AG10803 (cell line): ENCODE data around the gene RNPEPL1.

Experiments used
- DNase-seq: peaks from one replicate; pipeline ENCODE4 v3.0.0; 2010; ENCODE audit warnings: low read depth
- H3K4me3 ChIP-seq: 2 replicates; pipeline ENCODE4 v1.5.1; 2011; ENCODE audit warnings: mild to moderate bottlenecking, low read length, control low read depth
- CTCF ChIP-seq: conservative IDR thresholded peaks from 2 replicates; pipeline ENCODE4 v1.5.1; 2011; ENCODE audit warnings: mild to moderate bottlenecking, low read length, control low read depth, inconsistent platforms

The RNPEPL1 gene

GRCh38 chr2:240522406-240522805 lies 45.9 kb upstream of the RNPEPL1 start:
- H3K4me3 ChIP-seq = no peak overlapping the region
- DNase-seq = no peak
- no peak for TF ChIP-seq CTCF

GRCh38 chr2:240523451-240524281 lies 44.6 kb upstream of the RNPEPL1 start:
- TF ChIP-seq CTCF = no peak
- H3K4me3 ChIP-seq = no peak overlapping the region
- DNase-seq = no peak

GRCh38 chr2:240524963-240525718 lies 43.1 kb upstream of the RNPEPL1 start:
- no peak for DNase-seq
- no peak for TF ChIP-seq CTCF
- H3K4me3 ChIP-seq = no peak overlapping the region

GRCh38 chr2:240525802-240526201 lies 42.5 kb upstream of the RNPEPL1 start:
- no peak overlapping the region for H3K4me3 ChIP-seq
- DNase-seq = no peak
- no peak for TF ChIP-seq CTCF

GRCh38 chr2:240526521-240526920 lies 41.8 kb upstream of the RNPEPL1 start:
- DNase-seq = no peak
- no peak overlapping the region for H3K4me3 ChIP-seq
- TF ChIP-seq CTCF = no peak

GRCh38 chr2:240527153-240527750 lies 41.0 kb upstream of the RNPEPL1 start:
- no peak for TF ChIP-seq CTCF
- H3K4me3 ChIP-seq = no peak overlapping the region
- DNase-seq = no peak
